ENCODE results near the gene ATXN10. TPM values are rescaled to one million over a fixed set of nuclear protein-coding genes. Genes with fewer than 3 reads are reported as not detected.

The ATXN10 gene
- total and polyA plus RNA-seq, 2 of the 13 experiments (the other 11 are each of a cell fraction or from before 2014, with no cell fraction given) = 60.1 to 194 TPM

DNA sequence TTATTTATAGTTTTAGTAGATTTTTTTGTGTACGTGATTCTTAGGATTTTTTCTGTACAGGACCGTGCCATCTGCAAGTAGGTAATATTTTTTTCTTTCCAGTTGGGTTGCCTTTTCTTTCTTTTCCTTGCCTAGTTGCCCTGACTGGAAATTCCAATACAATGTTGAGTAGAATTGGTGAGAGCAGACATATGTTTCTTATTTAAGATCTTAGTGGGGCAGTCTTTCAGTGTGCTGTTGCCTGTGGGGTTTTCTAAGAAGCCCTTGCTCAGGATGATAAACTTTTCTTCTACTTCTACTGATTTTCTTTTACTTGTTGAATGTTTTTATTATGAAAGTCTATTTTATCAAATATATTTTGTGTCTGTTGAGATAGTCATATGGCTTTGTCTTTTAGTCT is 33.0 kb downstream of the ATXN10 start:
- H3K27me3 ChIP-seq (ENCODE audit: control insufficient read depth in 1 of 2, insufficient read depth in 2 of 2, low read length in 2 of 2) = no peaks in the 10 kb centered on the region
- FAIRE-seq (no peak), ATAC-seq (no peak), DNase-seq (ENCODE audit: low spot score) (no peak)
- no peak overlapping the region for H2AFZ ChIP-seq (ENCODE audit: low read length)
- peaks cover 22% of the 10 kb centered on the region for H3K4me1 ChIP-seq (ENCODE audit: insufficient read depth, low read length)
- H3K36me3 ChIP-seq (replicated peaks in 1 of 2; ENCODE audit: control insufficient read depth in 1 of 2, insufficient read depth in 2 of 2, low read length in 2 of 2) = peaks cover 12 to 62% of the 10 kb centered on the region in 2 experiments
- TF ChIP-seq, protein P1, sequence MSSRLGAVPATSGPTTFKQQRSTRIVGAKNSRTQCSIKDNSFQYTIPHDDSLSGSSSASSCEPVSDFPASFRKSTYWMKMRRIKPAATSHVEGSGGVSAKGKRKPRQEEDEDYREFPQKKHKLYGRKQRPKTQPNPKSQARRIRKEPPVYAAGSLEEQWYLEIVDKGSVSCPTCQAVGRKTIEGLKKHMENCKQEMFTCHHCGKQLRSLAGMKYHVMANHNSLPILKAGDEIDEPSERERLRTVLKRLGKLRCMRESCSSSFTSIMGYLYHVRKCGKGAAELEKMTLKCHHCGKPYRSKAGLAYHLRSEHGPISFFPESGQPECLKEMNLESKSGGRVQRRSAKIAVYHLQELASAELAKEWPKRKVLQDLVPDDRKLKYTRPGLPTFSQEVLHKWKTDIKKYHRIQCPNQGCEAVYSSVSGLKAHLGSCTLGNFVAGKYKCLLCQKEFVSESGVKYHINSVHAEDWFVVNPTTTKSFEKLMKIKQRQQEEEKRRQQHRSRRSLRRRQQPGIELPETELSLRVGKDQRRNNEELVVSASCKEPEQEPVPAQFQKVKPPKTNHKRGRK (CRISPR knock-in tag; IDR thresholded peaks at IDR 0.05) = no peak
- TF ChIP-seq ZNF577 (CRISPR knock-in tag; IDR thresholded peaks at IDR 0.05; ENCODE audit: borderline replicate concordance, low read depth) (no peak), ZNF547 (CRISPR knock-in tag; IDR thresholded peaks at IDR 0.05) (no peak), ZNF782 (CRISPR knock-in tag; IDR thresholded peaks at IDR 0.05; ENCODE audit: borderline replicate concordance) (no peak), KAT8 (CRISPR knock-in tag; IDR thresholded peaks at IDR 0.05) (no peak), HOXD1 (CRISPR knock-in tag; IDR thresholded peaks at IDR 0.05) (no peak), ZNF549 (CRISPR knock-in tag; IDR thresholded peaks at IDR 0.05) (no peak), SOX13 (IDR thresholded peaks at IDR 0.05) (no peak), SOX13 (CRISPR knock-in tag; conservative IDR thresholded peaks at IDR 0.05 in 1 of 2, IDR thresholded peaks at IDR 0.05 in 1 of 2) (no peak), ZNF605 (CRISPR knock-in tag; IDR thresholded peaks at IDR 0.05) (no peak), ZKSCAN5 (CRISPR knock-in tag; IDR thresholded peaks at IDR 0.05) (no peak), ZNF891 (CRISPR knock-in tag; IDR thresholded peaks at IDR 0.05) (no peak), SOX6 (IDR thresholded peaks at IDR 0.05) (no peak), SOX6 (CRISPR knock-in tag; IDR thresholded peaks at IDR 0.05) (no peak), TARDBP (CRISPR knock-in tag; IDR thresholded peaks at IDR 0.05) (no peak), FOXO1 (CRISPR knock-in tag; IDR thresholded peaks at IDR 0.05) (no peak)
- TF ChIP-seq, protein P2, sequence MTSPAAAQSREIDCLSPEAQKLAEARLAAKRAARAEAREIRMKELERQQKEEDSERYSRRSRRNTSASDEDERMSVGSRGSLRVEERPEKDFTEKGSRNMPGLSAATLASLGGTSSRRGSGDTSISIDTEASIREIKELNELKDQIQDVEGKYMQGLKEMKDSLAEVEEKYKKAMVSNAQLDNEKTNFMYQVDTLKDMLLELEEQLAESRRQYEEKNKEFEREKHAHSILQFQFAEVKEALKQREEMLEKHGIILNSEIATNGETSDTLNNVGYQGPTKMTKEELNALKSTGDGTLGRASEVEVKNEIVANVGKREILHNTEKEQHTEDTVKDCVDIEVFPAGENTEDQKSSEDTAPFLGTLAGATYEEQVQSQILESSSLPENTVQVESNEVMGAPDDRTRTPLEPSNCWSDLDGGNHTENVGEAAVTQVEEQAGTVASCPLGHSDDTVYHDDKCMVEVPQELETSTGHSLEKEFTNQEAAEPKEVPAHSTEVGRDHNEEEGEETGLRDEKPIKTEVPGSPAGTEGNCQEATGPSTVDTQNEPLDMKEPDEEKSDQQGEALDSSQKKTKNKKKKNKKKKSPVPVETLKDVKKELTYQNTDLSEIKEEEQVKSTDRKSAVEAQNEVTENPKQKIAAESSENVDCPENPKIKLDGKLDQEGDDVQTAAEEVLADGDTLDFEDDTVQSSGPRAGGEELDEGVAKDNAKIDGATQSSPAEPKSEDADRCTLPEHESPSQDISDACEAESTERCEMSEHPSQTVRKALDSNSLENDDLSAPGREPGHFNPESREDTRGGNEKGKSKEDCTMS (CRISPR knock-in tag; conservative IDR thresholded peaks at IDR 0.05) = no peak
- TF ChIP-seq, protein P3, sequence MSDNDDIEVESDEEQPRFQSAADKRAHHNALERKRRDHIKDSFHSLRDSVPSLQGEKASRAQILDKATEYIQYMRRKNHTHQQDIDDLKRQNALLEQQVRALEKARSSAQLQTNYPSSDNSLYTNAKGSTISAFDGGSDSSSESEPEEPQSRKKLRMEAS (IDR thresholded peaks at IDR 0.05) = no peak
- TF ChIP-seq, protein P4, sequence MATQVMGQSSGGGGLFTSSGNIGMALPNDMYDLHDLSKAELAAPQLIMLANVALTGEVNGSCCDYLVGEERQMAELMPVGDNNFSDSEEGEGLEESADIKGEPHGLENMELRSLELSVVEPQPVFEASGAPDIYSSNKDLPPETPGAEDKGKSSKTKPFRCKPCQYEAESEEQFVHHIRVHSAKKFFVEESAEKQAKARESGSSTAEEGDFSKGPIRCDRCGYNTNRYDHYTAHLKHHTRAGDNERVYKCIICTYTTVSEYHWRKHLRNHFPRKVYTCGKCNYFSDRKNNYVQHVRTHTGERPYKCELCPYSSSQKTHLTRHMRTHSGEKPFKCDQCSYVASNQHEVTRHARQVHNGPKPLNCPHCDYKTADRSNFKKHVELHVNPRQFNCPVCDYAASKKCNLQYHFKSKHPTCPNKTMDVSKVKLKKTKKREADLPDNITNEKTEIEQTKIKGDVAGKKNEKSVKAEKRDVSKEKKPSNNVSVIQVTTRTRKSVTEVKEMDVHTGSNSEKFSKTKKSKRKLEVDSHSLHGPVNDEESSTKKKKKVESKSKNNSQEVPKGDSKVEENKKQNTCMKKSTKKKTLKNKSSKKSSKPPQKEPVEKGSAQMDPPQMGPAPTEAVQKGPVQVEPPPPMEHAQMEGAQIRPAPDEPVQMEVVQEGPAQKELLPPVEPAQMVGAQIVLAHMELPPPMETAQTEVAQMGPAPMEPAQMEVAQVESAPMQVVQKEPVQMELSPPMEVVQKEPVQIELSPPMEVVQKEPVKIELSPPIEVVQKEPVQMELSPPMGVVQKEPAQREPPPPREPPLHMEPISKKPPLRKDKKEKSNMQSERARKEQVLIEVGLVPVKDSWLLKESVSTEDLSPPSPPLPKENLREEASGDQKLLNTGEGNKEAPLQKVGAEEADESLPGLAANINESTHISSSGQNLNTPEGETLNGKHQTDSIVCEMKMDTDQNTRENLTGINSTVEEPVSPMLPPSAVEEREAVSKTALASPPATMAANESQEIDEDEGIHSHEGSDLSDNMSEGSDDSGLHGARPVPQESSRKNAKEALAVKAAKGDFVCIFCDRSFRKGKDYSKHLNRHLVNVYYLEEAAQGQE (IDR thresholded peaks at IDR 0.05; ENCODE audit: borderline replicate concordance in 1 of 2, low read depth in 1 of 2, low read length in 2 of 2) = no peak
- no peak overlapping the region for H3K4me3 ChIP-seq (replicated peaks in 1 of 3; ENCODE audit: insufficient read depth in 1 of 3, low read depth in 2 of 3, low read length in 3 of 3)
- ChIA-PET CTCF (ENCODE audit: low intra/inter-chr PET ratio, low total read pairs) (no interaction called here), POLR2A (no interaction called here)
- WGBS (ENCODE audit: low lambda C conversion rate) = 98% methylated on average over 2 of the region's 2 CpGs
- peaks cover 6% of the 10 kb centered on the region for H3K79me2 ChIP-seq (ENCODE audit: insufficient read depth, low read length)
- intact Hi-C loops (cut with micrococcal nuclease; ENCODE audit: unreplicated experiment) = no loop called here
- H3K27ac ChIP-seq (ENCODE audit: extremely low read length, insufficient read depth, low read length) = no peak overlapping the region
- no peak overlapping the region for H3K9ac ChIP-seq (ENCODE audit: insufficient read depth, low read depth, low read length)
- no peaks in the 10 kb centered on the region; the same call in 1 of the 2 replicates for H4K20me1 ChIP-seq (ENCODE audit: insufficient read depth, low read length)
- BruUV-seq (replicated peaks) = no TSS peak
- H3K4me2 ChIP-seq (ENCODE audit: low read depth, low read length) = no peak overlapping the region
- in situ Hi-C loops (cut with HindIII; ENCODE audit: extremely low pct_ligation_motif_present, low pct_unique_long_range_greater_than_20kb) = no loop called here
- no peaks in the 10 kb centered on the region for H3K9me3 ChIP-seq (ENCODE audit: low read length)

Measured in HepG2 (cell line).